Fibroblast of lung (primary cell): ENCODE data around the gene TRNP1.

ENCODE experiments used
- EZH2 ChIP-seq: IDR thresholded peaks from 2 replicates; pipeline ENCODE4 v1.5.1; 2012; ENCODE audit warnings: low read length, control low read depth, mild to moderate bottlenecking; ENCODE audit errors: missing control alignments
- TF ChIP-seq, protein P1 (sequence below), 2 donors: IDR thresholded peaks in 1 of 2; conservative IDR thresholded peaks in 1 of 2; 1 replicate in 1 of 2; 2 replicates in 1 of 2; pipeline ENCODE4 v1.5.1; 2011 to 2012; ENCODE audit warnings: low read length in 2 of 2, control low read depth in 1 of 2, inconsistent platforms in 1 of 2, low read depth in 1 of 2, mild to moderate bottlenecking in 1 of 2

DNA sequence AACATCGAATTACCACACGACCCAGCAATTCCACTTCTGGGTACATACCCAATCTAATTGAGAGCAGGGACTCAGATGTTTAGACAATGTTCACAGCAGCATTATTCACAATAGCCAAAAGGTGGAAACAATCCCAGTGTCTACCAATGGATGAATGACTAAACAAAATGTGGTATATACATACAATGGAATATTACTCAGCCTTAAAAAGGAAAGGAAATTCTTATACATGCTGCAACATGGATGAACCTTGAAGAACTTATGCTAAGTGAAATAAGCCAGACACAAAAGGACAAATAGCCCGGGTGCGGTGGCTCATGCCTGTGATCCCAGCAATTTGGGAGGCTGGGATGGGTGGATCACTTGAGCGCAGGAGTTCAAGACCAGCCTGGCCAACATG lies 40.1 kb upstream of the TRNP1 start:
- TF ChIP-seq, protein P1, sequence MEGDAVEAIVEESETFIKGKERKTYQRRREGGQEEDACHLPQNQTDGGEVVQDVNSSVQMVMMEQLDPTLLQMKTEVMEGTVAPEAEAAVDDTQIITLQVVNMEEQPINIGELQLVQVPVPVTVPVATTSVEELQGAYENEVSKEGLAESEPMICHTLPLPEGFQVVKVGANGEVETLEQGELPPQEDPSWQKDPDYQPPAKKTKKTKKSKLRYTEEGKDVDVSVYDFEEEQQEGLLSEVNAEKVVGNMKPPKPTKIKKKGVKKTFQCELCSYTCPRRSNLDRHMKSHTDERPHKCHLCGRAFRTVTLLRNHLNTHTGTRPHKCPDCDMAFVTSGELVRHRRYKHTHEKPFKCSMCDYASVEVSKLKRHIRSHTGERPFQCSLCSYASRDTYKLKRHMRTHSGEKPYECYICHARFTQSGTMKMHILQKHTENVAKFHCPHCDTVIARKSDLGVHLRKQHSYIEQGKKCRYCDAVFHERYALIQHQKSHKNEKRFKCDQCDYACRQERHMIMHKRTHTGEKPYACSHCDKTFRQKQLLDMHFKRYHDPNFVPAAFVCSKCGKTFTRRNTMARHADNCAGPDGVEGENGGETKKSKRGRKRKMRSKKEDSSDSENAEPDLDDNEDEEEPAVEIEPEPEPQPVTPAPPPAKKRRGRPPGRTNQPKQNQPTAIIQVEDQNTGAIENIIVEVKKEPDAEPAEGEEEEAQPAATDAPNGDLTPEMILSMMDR (conservative IDR thresholded peaks at IDR 0.05 in 1 of 2, IDR thresholded peaks at IDR 0.05 in 1 of 2; ENCODE audit: low read depth in 1 of 2, low read length in 2 of 2) = no peak
- no peak for TF ChIP-seq EZH2
